WTC11 (cell line): ENCODE results near the gene RNF38. TPM values are rescaled to one million over a fixed set of nuclear protein-coding genes. Genes with fewer than 3 reads are reported as not detected.
A peak's percentile ranks its signal among the peaks of the same experiment; 100 is the strongest.
"Not testable (repeated sequence)": the region's sequence is repeated elsewhere in the genome, so short reads cannot be mapped to it uniquely, and the experiment has no call there.

Experiments used
- ATAC-seq: fragments of 200-7000 bp; cut with Tn5 transposase; 2 replicates; pipeline ENCODE4 v1.10.0; 2021; ENCODE audit warnings: mild to moderate bottlenecking, moderate library complexity
- CTCF ChIA-PET: fragments of 300-600 bp; sonication (Branson Sonifier 250); formaldehyde crosslinking; loops from one replicate; lab custom pipeline; 2021; ENCODE audit warnings: antibody characterized with exemption; lab: Charles Lee
- POLR2A ChIA-PET: fragments of 350-600 bp; sonication (Branson Sonifier 250); formaldehyde crosslinking; loops from one replicate; lab custom pipeline; 2021; ENCODE audit warnings: antibody characterized with exemption; lab: Charles Lee
- DNase-seq: peaks from one replicate; pipeline ENCODE4 v3.0.0; 2021; ENCODE audit warnings: low spot score
- H3K27ac Mint-ChIP-seq: 2 replicates; pipeline ENCODE4 v1.8.0; 2021; ENCODE audit warnings: mixed read lengths
- H3K27me3 Mint-ChIP-seq: 2 replicates; pipeline ENCODE4 v1.8.0; 2021; ENCODE audit warnings: low read depth, mild to moderate bottlenecking, moderate library complexity, mixed read lengths
- H3K36me3 Mint-ChIP-seq: 2 replicates; pipeline ENCODE4 v1.8.0; 2021; ENCODE audit warnings: mixed read lengths
- H3K4me1 Mint-ChIP-seq: 2 replicates; pipeline ENCODE4 v1.8.0; 2022; ENCODE audit warnings: mixed read lengths
- H3K4me3 Mint-ChIP-seq: 2 replicates; pipeline ENCODE4 v1.8.0; 2021; ENCODE audit warnings: mild to moderate bottlenecking, moderate library complexity, mixed read lengths
- H3K9me3 Mint-ChIP-seq: 2 replicates; pipeline ENCODE4 v1.8.0; 2021; ENCODE audit warnings: mixed read lengths
- CBFB ChIP-seq: sonication (generic); formaldehyde crosslinking; IDR thresholded peaks from 2 replicates; pipeline ENCODE4 v1.8.1; 2022; ENCODE audit warnings: mild to moderate bottlenecking, low read depth, missing genetic modification reagents
- EMX1 ChIP-seq: fragments of 250-450 bp; sonication (Bioruptor Pico); IDR thresholded peaks from 2 replicates; pipeline ENCODE4 v1.8.0; 2021; ENCODE audit warnings: mild to moderate bottlenecking
- ETV6 ChIP-seq: sonication (generic); formaldehyde crosslinking; IDR thresholded peaks from 2 replicates; pipeline ENCODE4 v1.8.1; 2022; ENCODE audit warnings: mild to moderate bottlenecking, missing genetic modification reagents
- KAT7 ChIP-seq: sonication (generic); formaldehyde crosslinking; IDR thresholded peaks from 2 replicates; pipeline ENCODE4 v1.8.1; 2023; ENCODE audit warnings: missing genetic modification reagents, mild to moderate bottlenecking, borderline replicate concordance
- MYBL2 ChIP-seq: sonication (generic); formaldehyde crosslinking; IDR thresholded peaks from 2 replicates; pipeline ENCODE4 v1.8.1; 2023; ENCODE audit warnings: mild to moderate bottlenecking, moderate library complexity, missing genetic modification reagents
- NFE2L1 ChIP-seq: sonication (generic); formaldehyde crosslinking; IDR thresholded peaks from 2 replicates; pipeline ENCODE4 v1.8.1; 2023; ENCODE audit warnings: missing genetic modification reagents
- NFYB ChIP-seq: sonication (generic); formaldehyde crosslinking; conservative IDR thresholded peaks from 2 replicates; pipeline ENCODE4 v1.8.0; 2022; ENCODE audit warnings: low read depth, missing genetic modification reagents
- SMAD4 ChIP-seq: sonication (generic); formaldehyde crosslinking; IDR thresholded peaks from 2 replicates; pipeline ENCODE4 v1.8.0; 2022; ENCODE audit warnings: mild to moderate bottlenecking, missing genetic modification reagents
- SOX15 ChIP-seq: fragments of 250-450 bp; sonication (Bioruptor Pico); IDR thresholded peaks from 2 replicates; pipeline ENCODE4 v1.9.0; 2021; ENCODE audit warnings: mild to moderate bottlenecking
- ZNF219 ChIP-seq: sonication (generic); formaldehyde crosslinking; IDR thresholded peaks from 2 replicates; pipeline ENCODE4 v1.8.0; 2023; ENCODE audit warnings: missing genetic modification reagents, mild to moderate bottlenecking, borderline replicate concordance
- ZNF317 ChIP-seq: sonication (generic); formaldehyde crosslinking; IDR thresholded peaks from 2 replicates; pipeline ENCODE4 v1.8.1; 2023; ENCODE audit warnings: low read depth, mild to moderate bottlenecking, moderate library complexity, missing genetic modification reagents, borderline replicate concordance
- ZNF396 ChIP-seq: fragments of 250-450 bp; sonication (Bioruptor Pico); IDR thresholded peaks from 2 replicates; pipeline ENCODE4 v1.8.0; 2021; ENCODE audit warnings: mild to moderate bottlenecking, moderate library complexity, borderline replicate concordance
- total RNA-seq: library from RNA; stranded (reverse); gene quantifications from 3 replicates; pipeline ENCODE4 v1.2.3, GENCODE V29; 2021
- TF ChIP-seq, protein P1 (sequence below): sonication (generic); formaldehyde crosslinking; IDR thresholded peaks from 2 replicates; pipeline ENCODE4 v1.8.1; 2022; ENCODE audit warnings: mild to moderate bottlenecking, moderate library complexity, missing genetic modification reagents
- TF ChIP-seq, protein P2 (sequence below): sonication (generic); formaldehyde crosslinking; IDR thresholded peaks from 2 replicates; pipeline ENCODE4 v1.8.0; 2022; ENCODE audit warnings: mild to moderate bottlenecking, missing genetic modification reagents
- TF ChIP-seq, protein P3 (sequence below): sonication (generic); formaldehyde crosslinking; IDR thresholded peaks from 2 replicates; pipeline ENCODE4 v1.8.0; 2022; ENCODE audit warnings: mild to moderate bottlenecking, missing genetic modification reagents
- TF ChIP-seq, protein P4 (sequence below): sonication (generic); formaldehyde crosslinking; IDR thresholded peaks from 2 replicates; pipeline ENCODE4 v1.8.1; 2023; ENCODE audit warnings: mild to moderate bottlenecking, missing genetic modification reagents, borderline replicate concordance
- TF ChIP-seq, protein P5 (sequence below): sonication (generic); formaldehyde crosslinking; IDR thresholded peaks from 2 replicates; pipeline ENCODE4 v1.8.1; 2023; ENCODE audit warnings: mild to moderate bottlenecking, moderate library complexity, missing genetic modification reagents

RNF38 gene
- total RNA-seq, 1 experiment from 2014 or later = 56.4 TPM

DNA sequence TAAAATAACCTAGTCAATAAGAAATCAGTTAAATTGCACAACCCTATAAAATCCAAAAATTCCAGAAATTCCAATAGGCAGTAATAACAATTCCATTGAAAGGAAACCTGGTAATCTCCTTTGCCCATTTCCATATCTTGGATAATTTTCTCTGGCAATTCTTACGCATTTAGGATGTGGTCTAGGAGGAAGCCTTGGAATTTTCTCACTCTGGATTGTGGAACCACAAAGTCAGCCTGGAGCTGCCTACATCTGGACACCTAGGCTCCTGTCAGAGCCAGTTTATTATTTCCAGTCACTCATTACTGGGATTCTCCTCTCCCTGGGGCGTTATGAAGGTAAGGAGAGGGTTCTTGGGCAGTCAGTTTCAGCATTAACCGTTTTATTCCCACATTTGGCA is 101.5 kb downstream of the RNF38 start (continued):
- TF ChIP-seq, protein P1, sequence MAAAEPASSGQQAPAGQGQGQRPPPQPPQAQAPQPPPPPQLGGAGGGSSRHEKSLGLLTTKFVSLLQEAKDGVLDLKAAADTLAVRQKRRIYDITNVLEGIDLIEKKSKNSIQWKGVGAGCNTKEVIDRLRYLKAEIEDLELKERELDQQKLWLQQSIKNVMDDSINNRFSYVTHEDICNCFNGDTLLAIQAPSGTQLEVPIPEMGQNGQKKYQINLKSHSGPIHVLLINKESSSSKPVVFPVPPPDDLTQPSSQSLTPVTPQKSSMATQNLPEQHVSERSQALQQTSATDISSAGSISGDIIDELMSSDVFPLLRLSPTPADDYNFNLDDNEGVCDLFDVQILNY (CRISPR knock-in tag) = no peak
- TF ChIP-seq SOX15 (no peak), ZNF317 (CRISPR knock-in tag) (no peak), ZNF396 (CRISPR knock-in tag) (no peak), NFYB (CRISPR knock-in tag) (no peak), CBFB (CRISPR knock-in tag) (no peak), MYBL2 (CRISPR knock-in tag) (no peak)

DNA sequence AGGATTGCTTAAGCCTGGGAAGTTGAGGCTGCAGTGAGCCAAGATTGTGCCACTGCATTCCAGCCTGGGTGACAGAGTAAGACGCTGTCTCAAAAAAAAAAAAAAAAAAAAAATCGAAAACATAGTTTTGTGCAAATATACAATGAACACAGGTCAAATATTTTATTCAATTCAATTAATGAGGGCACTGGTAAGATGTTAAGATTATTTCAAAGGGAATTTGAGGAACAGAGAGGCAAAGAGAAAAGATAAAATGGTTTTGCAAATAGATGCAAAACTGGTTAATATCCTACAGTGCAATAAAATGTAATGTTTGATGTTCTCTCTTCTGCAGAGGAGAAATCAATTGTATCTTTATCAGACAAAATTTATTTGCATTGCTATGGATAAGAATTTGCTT is 102.3 kb downstream of the RNF38 start:
- TF ChIP-seq EMX1 (CRISPR knock-in tag) = no peak
- H3K9me3 Mint-ChIP-seq = no peaks in the 10 kb centered on the region
- H3K4me3 Mint-ChIP-seq = no peak overlapping the region
- H3K27ac Mint-ChIP-seq = no peak overlapping the region
- DNase-seq = no peak
- CTCF ChIA-PET = interaction anchor here (0.7 kb wide), 1 partner anchor 55 kb away, joined by 3 read pairs; no protein-coding TSS in a partner anchor
- H3K27me3 Mint-ChIP-seq = no peaks in the 10 kb centered on the region
- no peaks in the 10 kb centered on the region for H3K36me3 Mint-ChIP-seq
- no peak for ATAC-seq
- H3K4me1 Mint-ChIP-seq = peaks cover 8% of the 10 kb centered on the region
- POLR2A ChIA-PET = interaction anchor here (0.7 kb wide), 1 partner anchor 228 kb away, joined by 3 read pairs; no protein-coding TSS in a partner anchor

DNA sequence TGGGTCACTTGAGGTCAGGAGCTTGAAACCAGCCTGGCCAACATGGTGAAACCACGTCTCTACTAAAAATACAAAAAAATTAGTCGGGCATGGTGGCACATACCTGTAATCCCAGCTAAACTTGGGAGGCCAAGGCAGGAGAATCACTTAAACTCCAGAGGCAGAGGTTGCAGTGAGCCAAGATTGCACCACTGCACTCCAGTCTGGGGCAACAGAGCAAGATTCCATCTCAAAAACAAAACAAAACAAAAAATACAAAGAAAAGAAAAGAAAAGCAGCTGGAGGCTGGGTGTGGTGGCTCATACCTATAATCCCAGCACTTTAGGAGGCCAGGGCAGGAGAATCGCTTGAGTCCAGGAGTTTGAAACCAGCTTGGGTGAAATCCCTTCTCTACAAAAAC is 105.1 kb downstream of the RNF38 start:
- DNase-seq, H3K36me3 Mint-ChIP-seq, POLR2A ChIA-PET, H3K27ac Mint-ChIP-seq, H3K4me3 Mint-ChIP-seq, CTCF ChIA-PET, H3K9me3 Mint-ChIP-seq, ATAC-seq, H3K27me3 Mint-ChIP-seq: not testable (repeated sequence)
- H3K4me1 Mint-ChIP-seq = peaks cover 15% of the 10 kb centered on the region

DNA sequence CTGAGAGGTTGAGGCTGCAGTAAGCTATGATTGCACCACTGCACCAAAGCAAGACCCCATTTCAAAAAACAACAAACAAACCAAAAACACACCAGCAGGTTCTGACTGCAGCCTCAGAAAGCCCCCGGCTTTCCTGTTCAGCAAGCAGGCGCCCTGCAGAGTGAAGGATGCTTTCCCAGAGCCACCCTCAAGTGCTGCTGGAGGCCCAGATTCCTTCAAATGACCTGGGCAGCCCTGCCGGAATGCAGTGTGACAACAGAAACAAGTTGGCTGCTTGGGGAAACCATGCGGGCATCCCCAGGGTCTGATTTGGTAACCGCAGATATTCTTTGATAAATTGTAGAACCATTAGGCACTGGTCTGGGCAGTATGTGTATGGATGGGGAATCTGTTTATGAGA is 106.2 kb downstream of the RNF38 start:
- DNase-seq (no peak), ATAC-seq (no peak)
- H3K27ac Mint-ChIP-seq = no peak overlapping the region
- H3K4me3 Mint-ChIP-seq = no peak overlapping the region
- ChIA-PET POLR2A (no interaction called here), CTCF (no interaction called here)
- H3K9me3 Mint-ChIP-seq = no peaks in the 10 kb centered on the region
- peaks cover 14% of the 10 kb centered on the region for H3K4me1 Mint-ChIP-seq
- no peaks in the 10 kb centered on the region for H3K36me3 Mint-ChIP-seq
- no peak for TF ChIP-seq ZNF219 (CRISPR knock-in tag)
- no peak for TF ChIP-seq KAT7 (CRISPR knock-in tag)
- no peak for TF ChIP-seq NFE2L1 (CRISPR knock-in tag)
- TF ChIP-seq, protein P2, sequence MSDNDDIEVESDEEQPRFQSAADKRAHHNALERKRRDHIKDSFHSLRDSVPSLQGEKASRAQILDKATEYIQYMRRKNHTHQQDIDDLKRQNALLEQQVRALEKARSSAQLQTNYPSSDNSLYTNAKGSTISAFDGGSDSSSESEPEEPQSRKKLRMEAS (CRISPR knock-in tag) = no peak
- TF ChIP-seq SMAD4 = no peak
- TF ChIP-seq, protein P1 (CRISPR knock-in tag) = no peak
- TF ChIP-seq, protein P3, sequence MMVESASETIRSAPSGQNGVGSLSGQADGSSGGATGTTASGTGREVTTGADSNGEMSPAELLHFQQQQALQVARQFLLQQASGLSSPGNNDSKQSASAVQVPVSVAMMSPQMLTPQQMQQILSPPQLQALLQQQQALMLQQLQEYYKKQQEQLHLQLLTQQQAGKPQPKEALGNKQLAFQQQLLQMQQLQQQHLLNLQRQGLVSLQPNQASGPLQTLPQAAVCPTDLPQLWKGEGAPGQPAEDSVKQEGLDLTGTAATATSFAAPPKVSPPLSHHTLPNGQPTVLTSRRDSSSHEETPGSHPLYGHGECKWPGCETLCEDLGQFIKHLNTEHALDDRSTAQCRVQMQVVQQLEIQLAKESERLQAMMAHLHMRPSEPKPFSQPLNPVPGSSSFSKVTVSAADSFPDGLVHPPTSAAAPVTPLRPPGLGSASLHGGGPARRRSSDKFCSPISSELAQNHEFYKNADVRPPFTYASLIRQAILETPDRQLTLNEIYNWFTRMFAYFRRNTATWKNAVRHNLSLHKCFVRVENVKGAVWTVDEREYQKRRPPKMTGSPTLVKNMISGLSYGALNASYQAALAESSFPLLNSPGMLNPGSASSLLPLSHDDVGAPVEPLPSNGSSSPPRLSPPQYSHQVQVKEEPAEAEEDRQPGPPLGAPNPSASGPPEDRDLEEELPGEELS = no peak
- no peak for TF ChIP-seq ETV6 (CRISPR knock-in tag)
- no peaks in the 10 kb centered on the region for H3K27me3 Mint-ChIP-seq

DNA sequence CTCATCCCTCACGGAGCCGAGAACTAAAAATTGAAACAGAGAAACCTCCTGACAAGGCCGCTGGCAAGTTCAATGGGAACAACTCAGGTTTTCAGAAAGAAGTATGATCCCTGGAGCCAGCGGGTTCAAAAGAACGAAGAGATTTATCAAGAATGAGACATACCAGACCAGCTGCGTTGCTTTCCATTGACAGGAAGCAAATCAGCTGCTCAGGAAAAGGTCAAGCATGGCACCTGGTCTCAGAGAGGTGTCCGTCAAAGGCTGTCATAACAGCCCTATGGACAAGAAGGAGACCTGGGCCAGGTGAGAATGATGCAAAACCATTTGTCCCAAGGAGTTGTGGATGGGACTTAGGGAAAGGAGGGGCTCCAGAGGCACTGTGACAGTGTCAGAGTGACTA is 106.9 kb downstream of the RNF38 start:
- no peak for DNase-seq
- CTCF ChIA-PET = no interaction called here
- no peaks in the 10 kb centered on the region for H3K27me3 Mint-ChIP-seq
- no peak overlapping the region for H3K4me3 Mint-ChIP-seq
- H3K27ac Mint-ChIP-seq = 0 out of 2 replicates have a peak overlapping the region, but pooled peaks have one; percentile 10
- no peaks in the 10 kb centered on the region for H3K9me3 Mint-ChIP-seq
- no peaks in the 10 kb centered on the region for H3K36me3 Mint-ChIP-seq
- peaks cover 10% of the 10 kb centered on the region for H3K4me1 Mint-ChIP-seq
- no peak for ATAC-seq
- POLR2A ChIA-PET = no interaction called here
- TF ChIP-seq, protein P4, sequence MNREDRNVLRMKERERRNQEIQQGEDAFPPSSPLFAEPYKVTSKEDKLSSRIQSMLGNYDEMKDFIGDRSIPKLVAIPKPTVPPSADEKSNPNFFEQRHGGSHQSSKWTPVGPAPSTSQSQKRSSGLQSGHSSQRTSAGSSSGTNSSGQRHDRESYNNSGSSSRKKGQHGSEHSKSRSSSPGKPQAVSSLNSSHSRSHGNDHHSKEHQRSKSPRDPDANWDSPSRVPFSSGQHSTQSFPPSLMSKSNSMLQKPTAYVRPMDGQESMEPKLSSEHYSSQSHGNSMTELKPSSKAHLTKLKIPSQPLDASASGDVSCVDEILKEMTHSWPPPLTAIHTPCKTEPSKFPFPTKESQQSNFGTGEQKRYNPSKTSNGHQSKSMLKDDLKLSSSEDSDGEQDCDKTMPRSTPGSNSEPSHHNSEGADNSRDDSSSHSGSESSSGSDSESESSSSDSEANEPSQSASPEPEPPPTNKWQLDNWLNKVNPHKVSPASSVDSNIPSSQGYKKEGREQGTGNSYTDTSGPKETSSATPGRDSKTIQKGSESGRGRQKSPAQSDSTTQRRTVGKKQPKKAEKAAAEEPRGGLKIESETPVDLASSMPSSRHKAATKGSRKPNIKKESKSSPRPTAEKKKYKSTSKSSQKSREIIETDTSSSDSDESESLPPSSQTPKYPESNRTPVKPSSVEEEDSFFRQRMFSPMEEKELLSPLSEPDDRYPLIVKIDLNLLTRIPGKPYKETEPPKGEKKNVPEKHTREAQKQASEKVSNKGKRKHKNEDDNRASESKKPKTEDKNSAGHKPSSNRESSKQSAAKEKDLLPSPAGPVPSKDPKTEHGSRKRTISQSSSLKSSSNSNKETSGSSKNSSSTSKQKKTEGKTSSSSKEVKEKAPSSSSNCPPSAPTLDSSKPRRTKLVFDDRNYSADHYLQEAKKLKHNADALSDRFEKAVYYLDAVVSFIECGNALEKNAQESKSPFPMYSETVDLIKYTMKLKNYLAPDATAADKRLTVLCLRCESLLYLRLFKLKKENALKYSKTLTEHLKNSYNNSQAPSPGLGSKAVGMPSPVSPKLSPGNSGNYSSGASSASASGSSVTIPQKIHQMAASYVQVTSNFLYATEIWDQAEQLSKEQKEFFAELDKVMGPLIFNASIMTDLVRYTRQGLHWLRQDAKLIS (CRISPR knock-in tag) = no peak
- no peak for TF ChIP-seq ETV6 (CRISPR knock-in tag)
- TF ChIP-seq, protein P5, sequence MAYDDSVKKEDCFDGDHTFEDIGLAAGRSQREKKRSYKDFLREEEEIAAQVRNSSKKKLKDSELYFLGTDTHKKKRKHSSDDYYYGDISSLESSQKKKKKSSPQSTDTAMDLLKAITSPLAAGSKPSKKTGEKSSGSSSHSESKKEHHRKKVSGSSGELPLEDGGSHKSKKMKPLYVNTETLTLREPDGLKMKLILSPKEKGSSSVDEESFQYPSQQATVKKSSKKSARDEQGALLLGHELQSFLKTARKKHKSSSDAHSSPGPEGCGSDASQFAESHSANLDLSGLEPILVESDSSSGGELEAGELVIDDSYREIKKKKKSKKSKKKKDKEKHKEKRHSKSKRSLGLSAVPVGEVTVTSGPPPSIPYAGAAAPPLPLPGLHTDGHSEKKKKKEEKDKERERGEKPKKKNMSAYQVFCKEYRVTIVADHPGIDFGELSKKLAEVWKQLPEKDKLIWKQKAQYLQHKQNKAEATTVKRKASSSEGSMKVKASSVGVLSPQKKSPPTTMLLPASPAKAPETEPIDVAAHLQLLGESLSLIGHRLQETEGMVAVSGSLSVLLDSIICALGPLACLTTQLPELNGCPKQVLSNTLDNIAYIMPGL (CRISPR knock-in tag) = no peak
